ENCODE results near the gene DENND1C.
A peak's percentile ranks its signal among the peaks of the same experiment; 100 is the strongest.

Gene DENND1C

DNA sequence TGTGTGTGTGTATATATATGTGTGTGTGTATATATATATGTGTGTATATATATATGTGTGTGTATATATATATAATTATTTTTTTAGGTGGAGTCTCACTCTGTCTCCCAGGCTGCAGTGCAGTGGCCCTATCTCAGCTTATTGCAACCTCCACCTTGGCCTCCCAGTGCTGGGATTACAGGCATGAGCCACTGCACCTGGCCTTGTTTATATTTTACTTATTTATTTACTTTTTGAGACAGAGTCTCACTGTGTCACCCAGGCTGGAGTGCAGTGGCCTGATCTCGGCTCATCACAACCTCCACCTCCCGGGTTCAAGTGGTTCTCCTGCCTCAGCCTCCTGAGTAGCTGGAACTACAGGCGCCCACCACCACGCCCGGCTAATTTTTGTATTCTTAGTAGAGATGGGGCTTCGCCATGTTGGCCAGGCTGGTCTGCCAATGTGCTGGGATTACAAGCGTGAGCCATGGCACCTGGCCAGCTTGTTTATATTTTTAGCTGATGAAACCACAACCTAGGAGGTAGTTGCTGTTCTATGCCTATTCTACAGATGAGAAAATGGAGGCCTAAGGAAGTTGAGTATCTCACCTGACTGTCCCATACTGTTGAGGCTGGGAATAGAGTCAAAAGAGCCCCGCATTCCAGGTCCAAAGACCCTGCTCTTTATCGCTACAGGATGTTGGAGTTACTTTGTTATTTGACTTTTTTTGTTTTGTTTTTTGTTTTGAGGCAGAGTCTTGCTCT lies 26.6 kb upstream of the DENND1C start:
- peak in 1 of 14 donors; percentile 15 for DNase-seq

DNA sequence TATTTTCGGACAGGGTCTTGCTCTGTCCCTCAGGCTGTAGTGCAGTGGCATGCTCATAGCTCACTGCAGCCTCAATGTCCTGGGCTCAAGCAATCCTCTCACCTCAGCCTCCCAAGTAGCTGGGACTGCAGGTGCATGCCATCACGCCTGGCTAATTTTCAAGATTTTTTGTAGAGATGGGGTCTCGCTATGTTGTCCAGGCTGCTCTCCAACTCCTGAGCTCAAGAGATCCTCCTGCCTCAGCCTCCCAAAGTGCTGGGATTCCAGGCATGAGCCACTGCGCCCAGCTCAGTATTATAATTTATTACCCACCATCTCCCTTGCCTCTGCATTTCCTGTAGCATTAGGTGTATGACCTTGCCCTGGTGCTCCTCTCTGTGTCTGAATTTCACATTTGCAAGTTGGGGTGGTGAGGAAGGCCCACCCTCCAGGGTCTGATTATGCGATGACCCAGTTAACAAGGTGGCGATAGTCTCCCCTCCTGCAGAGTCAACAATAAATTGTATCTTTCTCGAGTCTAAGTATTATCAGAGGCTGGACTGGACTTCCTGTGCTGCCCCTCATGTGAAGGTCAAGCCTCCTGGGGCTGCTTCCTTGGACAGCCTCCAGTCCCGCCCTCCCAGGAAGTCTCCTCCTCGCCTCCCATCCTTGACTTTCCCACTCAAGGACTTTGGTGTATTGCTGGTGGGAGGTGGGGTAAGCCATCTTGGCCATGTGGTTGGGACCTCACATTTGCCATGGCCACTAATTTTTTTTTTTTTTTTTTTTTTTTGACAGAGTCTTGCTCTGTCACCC lies 22.0 kb upstream of the DENND1C start:
- DNase-seq, result no peak

DNA sequence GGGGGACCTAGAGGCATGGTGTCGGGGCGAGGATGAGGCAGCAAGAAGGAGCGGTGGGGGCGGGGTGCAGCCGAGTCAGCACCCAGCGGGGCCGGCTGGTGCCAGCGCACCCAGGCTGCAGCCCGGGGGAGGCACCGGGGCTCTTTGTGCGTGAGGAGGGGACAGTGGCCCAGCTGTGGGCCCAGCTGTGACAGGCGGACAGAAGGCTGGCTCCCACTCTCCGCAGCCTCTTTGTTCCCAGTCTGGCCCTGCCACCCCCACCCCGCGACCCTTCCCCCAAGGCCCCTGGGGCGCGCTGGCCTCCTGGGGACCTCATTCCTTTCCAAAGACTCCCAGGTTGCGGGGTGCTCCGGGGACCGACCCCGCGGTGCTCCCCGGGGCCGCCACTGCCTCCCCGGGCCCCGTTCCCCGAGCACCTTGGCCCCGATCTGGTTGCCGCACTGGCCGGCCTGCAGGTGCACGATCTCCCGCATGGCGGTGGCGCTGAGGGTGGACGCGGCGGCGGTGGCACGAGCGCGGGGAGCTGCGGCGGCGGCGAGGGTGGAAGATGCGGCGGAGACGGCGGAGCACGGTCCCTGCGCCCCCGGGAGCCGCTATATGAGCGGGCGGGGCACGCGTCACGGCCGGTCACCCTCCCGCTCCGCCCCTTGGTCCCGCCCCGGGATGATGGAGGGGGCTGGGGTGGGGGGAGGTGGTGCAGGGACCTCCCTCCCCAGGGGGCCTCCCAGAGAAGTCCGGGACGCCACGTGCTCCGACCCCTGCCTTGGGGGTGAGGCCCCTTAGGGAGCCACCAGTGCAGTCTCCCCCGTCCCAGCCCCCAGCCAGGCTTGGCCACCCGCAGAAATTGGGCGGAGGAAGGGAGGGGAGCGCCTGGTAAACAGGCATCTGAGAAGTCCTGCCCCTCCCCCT lies 20.4 kb upstream of the DENND1C start, which contains the start of gene TUBB4A:
Gene TUBB4A (minus strand): TSS at position 570 of the 909 bp plus-strand sequence. CDS start 97 bp downstream, at position 473.
- DNase-seq, result peak in 13 of 14 donors; percentile 24 to 84 (median 65)

DNA sequence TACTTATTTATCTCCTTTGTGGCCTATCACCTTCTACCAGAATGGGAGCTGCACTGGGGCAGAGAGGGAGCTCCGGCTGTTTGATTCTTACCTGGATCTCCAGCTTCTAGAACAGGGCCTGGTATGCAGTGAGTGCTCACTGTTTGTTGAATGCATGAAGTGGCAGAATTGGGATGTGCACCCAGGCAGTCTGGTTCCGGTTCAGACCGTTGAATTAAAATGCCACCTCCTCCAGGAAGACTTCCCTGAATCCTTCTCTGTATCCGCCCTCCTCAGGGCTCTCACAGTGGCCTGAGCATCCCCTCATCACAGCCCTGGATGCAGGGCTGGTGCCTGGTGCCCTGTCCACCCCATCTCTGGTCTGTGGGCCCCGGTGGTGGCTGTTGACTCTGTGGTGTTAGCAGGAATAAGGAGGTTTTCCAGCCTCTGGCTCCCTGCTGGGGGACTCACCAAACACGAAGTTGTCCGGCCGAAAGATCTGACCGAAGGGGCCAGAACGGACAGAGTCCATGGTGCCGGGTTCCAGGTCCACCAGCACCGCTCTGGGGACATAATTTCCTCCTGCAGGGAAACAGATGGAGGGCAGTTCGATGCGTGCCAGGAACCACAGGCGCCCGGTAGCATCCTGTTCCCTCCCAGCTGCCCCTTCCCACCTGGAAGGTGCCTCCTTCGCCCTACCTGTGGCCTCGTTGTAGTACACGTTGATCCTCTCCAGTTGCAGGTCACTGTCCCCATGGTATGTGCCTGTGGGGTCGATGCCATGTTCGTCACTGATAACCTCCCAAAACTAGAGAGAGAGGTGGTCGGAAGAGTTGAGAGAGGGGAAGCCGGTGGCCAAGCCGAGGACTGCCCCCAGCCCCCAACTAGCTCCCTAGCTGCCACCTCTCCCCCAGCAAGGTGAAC lies 19.5 kb upstream of the DENND1C start:
- DNase-seq, result peak in 3 of 14 donors; percentile 17 to 91 (median 31)

DNA sequence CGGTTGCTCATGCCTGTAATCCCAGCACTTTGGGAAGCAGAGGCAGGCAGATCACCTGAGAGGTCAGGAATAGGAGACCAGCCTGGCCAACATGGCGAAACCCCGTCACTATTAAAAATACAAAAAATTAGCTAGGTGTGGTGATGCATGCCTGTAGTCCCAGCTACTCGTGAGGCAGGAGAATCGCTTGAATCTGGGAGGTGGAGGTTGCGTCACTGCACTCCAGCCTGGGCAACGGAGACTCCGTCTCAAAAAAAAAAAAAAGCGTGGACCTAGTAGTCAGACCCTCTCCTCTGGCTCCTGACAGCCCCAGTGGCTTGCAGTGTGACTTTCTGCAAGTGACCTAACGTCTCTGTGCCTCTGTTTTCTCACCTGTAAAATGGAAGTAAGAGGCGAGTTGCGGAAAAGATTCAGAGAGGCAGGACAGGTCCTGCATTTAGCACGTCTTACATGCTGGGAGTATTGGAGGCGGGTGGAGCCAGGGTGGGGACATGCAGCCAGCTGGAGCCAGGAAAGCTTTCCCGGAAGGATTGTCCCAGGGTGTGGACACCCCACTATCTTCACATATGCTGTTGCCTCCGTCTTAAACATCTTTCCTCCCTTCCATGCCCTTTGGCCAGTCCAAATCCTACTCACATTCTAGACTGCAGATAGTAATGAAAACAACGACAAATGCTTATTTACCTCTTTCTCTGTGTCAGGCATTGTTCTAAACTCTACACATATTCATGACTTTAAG lies 17.6 kb upstream of the DENND1C start:
- DNase-seq, result peak in 2 of 14 donors; percentile 15 to 86

DNA sequence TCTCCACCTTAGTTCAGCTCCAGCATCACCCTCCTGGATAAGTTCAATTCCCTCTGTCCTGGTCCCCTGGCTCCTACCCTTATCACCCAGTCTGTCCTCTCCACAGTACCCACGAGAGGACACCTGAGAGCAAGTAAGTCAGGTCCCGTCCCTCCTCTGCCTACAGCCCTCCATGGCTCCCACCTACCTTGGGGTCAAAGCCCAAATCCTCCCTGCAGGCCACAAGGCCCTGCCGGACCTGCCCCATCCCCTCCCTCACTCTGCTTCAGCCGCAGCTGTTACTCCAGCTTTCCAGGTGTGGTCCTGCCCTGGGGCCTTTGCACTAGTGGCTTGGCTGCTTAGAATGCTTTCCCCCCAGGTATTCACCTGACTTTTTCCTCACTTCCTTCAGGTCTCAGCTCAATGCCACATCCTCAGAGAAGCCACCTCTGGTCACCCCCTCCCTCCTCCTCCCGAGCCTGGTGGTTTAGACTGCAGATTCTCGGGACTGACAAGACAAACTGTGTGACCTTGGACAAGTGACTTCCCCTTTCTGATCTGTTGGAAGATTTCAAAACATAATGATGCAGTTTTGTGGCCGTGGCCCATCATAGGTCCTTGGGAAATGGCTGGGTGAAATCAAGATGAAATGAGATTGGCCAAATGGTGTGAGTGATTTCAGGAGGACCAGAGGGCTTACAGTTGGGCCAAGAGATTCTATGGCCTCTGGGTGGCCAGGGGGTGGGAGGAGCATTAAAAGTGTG lies 16.9 kb upstream of the DENND1C start:
- no peak for DNase-seq

DNA sequence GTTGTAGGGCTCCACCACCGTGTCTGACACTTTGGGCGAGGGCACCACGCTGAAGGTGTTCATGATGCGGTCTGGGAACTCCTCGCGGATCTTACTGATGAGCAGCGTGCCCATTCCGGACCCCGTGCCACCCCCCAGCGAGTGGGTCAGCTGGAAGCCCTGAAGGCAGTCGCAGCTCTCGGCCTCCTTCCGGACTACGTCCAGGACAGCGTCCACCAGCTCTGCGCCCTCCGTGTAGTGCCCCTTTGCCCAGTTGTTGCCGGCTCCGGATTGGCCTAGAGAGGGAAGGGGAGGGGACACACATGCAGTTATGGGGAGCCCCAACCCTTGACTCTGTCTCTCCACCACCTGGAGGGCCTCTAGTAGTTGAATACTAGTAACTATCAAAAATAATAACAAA lies 14.4 kb upstream of the DENND1C start:
- no peak for DNase-seq

DNA sequence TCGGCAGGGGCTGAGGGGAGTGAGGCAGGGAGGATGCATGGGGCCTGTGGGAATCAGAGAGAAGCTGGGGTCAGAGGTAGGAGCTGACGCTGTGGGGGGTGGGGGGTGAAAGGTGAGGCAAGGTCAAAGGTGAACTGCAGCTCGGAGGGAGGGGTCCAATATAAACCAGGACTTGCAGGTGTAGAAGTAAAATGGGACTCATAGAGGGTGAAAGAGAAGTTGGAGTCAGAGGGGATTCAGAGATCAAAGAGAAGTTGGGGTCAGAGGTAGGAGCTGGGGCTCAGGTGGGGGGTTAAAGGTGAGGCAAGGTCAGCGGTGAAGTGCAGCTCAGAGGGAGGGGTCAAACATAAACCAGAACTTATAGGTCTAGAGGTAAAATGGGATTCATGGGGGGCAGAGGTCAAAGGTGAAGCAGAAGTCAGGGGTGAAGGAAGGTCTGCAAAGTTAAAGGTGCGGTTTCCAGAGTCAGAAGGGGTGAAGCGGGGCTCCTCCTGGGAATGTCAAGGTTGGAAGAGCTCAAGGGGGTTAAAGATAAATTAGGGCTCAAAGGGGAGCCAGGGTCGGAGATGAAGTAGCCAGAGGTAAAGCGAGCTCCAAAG lies 12.9 kb upstream of the DENND1C start:
- no peak for DNase-seq

DNA sequence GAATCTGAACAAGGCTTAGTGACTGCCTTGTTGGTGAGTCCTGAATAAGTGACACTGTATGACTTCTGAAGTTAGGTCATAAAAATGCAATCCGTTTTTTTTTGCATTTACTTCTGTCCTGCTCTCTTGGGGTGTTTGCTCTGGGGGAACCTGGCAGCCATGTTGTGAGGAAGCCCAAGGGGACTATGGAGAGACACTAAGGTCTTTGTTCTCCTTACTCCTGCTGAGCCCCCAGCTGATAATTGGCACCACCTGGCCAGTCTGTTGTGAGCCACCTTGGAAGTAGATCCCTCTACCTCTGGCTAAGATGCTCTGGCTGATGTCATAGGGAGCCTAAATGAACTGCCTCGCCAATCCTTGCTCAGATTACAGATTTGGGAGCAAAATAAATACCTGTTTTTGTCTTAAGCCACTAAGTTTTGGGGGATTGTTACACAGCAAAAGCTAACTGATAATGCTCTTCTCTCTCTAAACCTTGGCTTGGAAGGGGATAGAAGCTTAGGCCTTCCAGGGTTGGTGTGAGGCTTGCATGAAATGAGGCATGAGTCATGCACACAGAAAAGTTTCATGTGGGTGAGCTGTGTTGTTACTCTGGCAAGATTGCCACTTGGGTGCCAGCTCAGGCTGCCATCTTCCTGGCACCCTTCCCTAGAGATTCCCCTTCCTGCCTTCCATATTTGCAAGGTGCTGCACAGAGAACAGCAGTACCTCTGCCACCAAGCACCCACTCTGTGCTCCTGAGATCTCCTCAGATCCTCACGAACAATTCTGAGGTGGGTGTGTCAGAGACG lies 10.4 kb upstream of the DENND1C start:
- DNase-seq, result no peak

DNA sequence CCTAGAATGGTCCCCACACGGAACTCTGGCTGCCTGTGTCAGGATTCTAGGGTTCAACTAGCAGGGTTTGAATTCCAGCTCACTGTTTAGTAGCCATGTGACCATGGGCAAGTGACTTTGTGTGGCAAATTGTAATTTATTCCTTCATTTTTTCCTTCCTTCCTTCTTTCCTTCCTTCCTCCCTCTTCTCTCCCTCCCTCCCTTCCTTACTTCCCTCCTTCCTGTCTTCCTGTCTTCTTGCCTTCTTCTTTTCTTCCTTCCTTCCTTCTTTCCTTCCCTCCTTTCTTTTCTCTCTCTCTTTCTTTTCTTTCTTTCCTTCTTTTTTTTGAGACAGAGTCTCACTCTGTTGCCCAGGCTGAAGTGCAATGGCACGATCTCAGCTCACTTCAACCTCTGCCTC lies 8.5 kb upstream of the DENND1C start:
- DNase-seq, result no peak

DNA sequence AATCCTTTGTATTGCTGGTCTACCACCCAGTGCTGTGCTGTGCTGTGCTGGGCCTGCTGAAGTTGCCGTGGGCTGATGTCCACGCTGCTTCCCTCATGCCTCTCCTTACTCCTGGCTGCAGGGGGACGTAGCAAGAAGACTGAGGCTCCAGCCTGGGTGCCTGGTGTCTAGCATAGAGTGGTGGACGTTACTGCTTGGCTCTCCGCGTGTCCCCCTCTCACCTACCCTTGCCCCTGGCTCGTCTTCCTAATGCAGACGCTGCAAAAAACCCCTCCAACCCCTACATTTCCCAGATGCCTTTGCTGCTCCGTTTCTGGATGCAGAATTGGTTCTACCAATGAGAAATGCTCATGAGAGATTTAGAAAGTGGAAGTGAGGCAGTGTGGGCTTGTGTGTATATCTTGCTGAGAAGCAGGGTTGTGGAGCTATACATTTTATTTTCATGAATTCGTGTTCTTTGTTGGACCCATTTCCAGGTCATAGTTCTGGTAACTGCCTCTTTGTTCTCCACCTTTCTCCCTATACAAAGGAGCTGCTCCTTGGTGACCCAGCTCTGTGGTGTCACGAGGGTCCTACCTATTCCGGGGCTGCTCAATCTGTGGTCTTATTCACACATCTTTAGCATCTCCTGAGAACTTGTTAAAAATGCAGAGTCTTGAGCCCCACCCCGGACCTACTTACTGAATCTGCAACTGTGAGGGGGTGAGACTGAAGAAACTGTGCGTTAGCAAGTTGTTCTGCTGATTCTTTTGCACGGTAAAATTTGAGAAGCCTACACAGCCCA lies 7.9 kb upstream of the DENND1C start:
- DNase-seq, result no peak

DNA sequence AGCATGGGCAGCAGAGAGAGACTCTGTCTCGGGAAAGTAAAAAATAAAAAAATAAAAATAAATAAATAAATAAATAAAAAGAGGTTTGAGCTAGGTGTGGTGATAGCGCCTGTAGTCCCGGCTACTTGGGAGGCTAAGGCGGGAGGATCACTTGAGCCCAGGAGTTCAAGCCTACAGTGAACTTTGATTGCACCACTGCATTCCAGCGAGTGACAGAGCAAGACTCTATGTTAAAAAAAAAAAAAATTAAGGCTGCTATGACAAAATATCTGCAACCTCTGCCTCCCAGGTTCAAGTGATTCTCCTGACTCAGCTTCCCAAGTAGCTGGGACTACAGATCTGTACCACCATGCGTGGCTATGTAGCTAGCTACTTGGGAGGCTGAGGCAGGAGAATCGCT lies 3.2 kb upstream of the DENND1C start:
- no peak for DNase-seq

DNA sequence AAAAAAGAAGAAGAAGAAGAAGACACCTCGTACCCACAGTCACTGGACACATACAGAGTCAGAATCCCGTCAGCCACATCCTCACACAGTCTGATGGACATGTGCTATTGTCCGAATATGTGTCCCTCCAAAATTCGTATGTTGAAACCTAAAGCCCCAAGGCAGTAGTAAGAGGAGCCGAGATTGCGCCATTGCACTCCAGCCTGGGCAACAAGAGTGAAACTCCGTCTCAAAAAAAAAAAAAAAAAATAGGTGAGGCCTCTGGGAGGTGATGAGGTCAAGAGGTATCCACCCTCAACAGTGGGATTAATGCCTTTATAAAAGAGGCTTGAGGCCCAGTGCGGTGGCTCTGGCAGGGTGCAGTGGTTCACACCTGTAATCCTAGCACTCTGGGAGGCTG lies 2.6 kb upstream of the DENND1C start:
- DNase-seq, result no peak

DNA sequence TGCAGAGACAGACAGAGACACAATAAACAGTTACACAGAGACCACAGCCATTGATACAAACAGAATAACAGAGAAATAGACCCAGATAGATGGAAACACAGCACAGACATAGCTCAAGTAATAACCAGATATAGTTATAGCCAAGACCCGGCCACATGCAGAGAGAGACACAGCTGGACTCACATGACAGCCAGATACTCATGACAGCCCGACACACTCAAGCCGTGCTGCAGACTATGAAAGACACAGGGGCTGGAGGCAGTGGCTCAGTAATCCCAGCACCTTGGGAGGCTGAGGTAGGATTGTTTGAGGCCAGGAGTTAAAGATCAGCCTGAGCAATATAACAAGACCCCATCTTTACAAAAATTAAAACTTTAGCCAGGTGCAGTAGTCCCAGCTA lies 1.6 kb upstream of the DENND1C start:
- no peak for DNase-seq

DNA sequence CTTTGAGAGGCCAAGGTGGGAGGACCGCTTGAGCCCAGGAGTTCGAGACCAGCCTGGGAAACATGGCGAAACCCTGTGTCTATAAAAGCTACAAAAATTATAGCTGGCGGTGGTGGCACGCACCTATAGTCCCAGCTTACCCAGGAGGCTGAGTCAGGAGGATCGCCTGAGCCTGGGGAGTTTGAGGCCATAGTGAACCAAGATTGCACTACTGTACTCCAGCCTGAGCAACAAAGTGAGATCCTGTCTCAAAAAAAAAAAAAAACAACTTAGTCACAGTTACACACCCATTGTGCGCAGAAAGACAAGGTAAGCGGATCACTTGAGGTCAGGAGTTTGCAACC lies 728 bp upstream of the DENND1C start:
- no peak for DNase-seq

DNA sequence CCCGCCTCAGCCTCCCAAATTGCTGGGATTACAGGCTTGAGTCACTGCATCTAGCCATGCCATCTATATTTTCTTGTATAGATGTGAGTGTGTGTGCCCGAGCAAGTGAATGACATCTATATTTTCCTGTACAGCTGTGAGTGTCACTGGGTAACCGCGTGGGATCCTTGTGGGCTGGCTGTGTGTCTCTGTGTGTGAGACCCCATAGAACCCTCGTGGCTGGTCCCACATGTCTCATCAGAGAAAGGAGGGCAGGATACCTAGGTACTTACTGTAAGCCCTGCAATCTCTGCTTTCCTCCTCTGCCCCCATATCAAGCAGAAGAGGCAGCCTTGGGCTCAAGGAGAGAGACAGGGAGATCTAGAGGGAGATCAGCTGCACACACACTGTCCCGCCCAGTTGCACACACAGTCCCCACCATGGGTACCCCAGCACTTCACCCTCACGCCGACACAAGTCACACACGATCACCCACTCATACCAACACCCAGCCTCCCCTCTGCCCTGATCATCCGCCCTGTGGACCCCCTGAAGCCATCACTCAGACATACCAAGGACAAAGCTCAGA lies 655 bp downstream of the DENND1C start:
- DNase-seq, result no peak

DNA sequence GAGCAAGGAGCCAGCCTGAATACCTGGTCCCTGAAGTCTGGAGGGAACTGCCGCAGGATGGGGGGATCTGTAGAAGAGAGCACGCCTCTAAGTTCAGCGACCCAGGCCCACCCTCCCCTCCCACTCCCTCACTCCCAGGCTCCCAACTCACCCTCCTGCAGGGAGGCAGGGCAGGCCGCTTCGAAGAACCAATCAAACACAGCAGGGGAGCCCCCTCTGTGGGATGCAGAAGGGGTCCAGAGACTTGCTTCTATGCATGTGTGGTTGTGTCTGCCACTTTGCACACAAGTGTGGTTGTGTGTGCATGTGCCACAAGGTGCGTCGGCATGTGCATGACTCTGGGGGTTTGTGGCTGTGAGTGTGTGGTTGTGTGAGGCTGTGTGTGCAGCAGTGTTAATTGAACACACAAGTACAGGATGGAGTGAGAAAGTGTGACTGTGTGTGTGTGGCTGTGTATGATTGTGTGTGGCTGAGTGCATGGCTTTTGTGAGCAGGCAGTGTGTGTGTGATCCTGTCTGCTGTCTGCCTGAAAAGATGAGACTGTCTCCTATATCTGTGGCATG lies 1.7 kb downstream of the DENND1C start:
- no peak for DNase-seq

Measured in C1 segment of cervical spinal cord (tissue), 14 donors.